GM12892 (cell line): ENCODE results near the gene GXYLT2.

Experiments
- POLR2AphosphoS5 ChIP-seq: IDR thresholded peaks from 2 replicates; pipeline ENCODE4 v1.6.1; 2011; ENCODE audit warnings: low read depth, low read length, control low read depth
- TAF1 ChIP-seq: IDR thresholded peaks from 2 replicates; pipeline ENCODE4 v1.6.1; 2011; ENCODE audit warnings: low read depth, mild to moderate bottlenecking, control low read depth, low read length, borderline replicate concordance

GRCh38 chr3:72924055-72924454 lies 36.2 kb downstream of the GXYLT2 start:
- TF ChIP-seq POLR2AphosphoS5 (no peak), TAF1 (no peak)
